Nephron (organoid): ENCODE measurements around the gene TMEM140.

Experiments used
- H3K27ac Mint-ChIP-seq, 3 experiments: 2 replicates each; pipeline ENCODE4 v1.8.0; 2020; ENCODE audit warnings: mixed read lengths in 3 of 3, mild to moderate bottlenecking in 2 of 3, moderate library complexity in 1 of 3
- H3K27me3 Mint-ChIP-seq: 2 replicates; pipeline ENCODE4 v1.8.0; 2021; ENCODE audit warnings: low read depth, mild to moderate bottlenecking, moderate library complexity, mixed read lengths
- H3K36me3 Mint-ChIP-seq: 2 replicates; pipeline ENCODE4 v1.8.0; 2020; ENCODE audit warnings: low read depth, mixed read lengths
- H3K4me1 Mint-ChIP-seq: 2 replicates; pipeline ENCODE4 v1.8.0; 2020; ENCODE audit warnings: mixed read lengths
- H3K4me3 Mint-ChIP-seq, 3 experiments: 2 replicates each; pipeline ENCODE4 v1.8.0; 2020; ENCODE audit warnings: mild to moderate bottlenecking in 3 of 3, mixed read lengths in 3 of 3, moderate library complexity in 2 of 3
- H3K9me3 Mint-ChIP-seq: 2 replicates; pipeline ENCODE4 v1.8.0; 2020; ENCODE audit warnings: mixed read lengths
- CTCF ChIP-seq, 3 experiments: fragments of 200-600 bp; sonication (generic); IDR thresholded peaks; one replicate each; pipeline ENCODE4 v1.5.0; 2021; ENCODE audit warnings: antibody characterized with exemption in 3 of 3; ENCODE audit not compliant: unreplicated experiment in 3 of 3

TMEM140 gene

DNA sequence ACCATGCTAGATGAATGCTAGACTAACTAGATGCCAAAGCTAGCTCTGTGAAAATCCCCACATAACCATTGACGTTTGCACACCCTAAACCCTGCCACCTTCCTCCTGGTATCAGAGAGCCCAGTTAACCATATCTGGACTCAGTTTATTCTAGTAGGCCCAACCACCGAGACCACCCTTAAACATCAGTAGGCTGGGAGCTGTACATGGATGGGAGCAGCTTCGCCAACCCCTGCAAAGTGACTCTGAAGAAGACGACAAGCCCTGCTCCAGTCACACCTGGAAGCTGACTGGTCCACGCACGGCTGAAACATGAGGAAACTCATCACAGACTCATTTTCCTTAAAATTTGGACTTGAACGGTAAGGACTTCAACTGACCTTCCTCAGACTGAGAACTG lies 27.1 kb downstream of the TMEM140 start:
- no peak for TF ChIP-seq CTCF (IDR thresholded peaks at IDR 0.05; ENCODE audit: unreplicated experiment in 3 of 3)
- H3K27ac Mint-ChIP-seq: no peak overlapping the region
- no peak overlapping the region for H3K4me3 Mint-ChIP-seq
- peaks cover 32% of the 10 kb centered on the region for H3K36me3 Mint-ChIP-seq
- H3K27me3 Mint-ChIP-seq: no peaks in the 10 kb centered on the region
- H3K9me3 Mint-ChIP-seq: peaks cover 14% of the 10 kb centered on the region
- H3K4me1 Mint-ChIP-seq: peaks cover 5% of the 10 kb centered on the region

- Mint-ChIP-seq H3K27ac (no peak overlapping the region), H3K4me1 (peaks cover 5% of the 10 kb centered on the region), H3K4me3 (no peak overlapping the region), H3K36me3 (peaks cover 42% of the 10 kb centered on the region), H3K9me3 (peaks cover 22% of the 10 kb centered on the region), H3K27me3 (no peaks in the 10 kb centered on the region)
- TF ChIP-seq CTCF (IDR thresholded peaks at IDR 0.05; ENCODE audit: unreplicated experiment in 3 of 3): no peak
Measured at GRCh38 chr7:135175931-135176330, 28.1 kb downstream of the TMEM140 start.

DNA sequence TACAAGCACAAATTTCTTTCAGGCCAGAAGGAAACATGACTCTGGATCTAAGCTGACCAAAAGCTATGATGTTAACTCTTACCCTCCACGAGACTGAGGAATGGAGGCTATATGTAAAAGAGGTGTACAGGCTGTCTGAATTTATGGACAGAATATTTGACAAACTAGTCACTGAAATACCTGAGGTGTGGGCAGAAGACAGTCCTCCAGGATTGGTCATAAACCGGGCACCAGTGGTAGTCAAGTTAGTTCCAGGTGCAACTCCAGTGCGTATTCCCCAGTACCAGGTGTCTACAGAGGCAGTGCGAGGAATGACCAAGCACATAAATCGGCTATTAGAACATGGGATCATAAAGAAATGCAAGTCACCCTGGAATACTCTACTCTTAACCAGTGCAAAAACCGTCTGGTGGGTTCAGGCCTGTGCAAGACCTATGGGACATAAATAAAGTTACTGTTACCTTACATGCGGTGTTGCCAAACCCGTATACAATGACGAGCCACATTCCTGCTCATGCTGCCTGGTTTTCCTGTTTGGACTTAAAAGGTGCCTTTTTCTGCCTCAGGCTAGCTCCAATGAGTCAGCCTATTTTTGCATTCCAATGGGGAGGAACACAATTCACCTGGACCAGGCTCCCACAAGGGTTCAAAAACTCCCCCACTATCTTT lies 29.3 kb downstream of the TMEM140 start:
- TF ChIP-seq CTCF (IDR thresholded peaks at IDR 0.05; ENCODE audit: unreplicated experiment in 3 of 3): no peak
- H3K36me3 Mint-ChIP-seq: peaks cover 54% of the 10 kb centered on the region

GRCh38 chr7:135178364-135178763 lies 30.5 kb downstream of the TMEM140 start:
- Mint-ChIP-seq H3K4me1 (no peaks in the 10 kb centered on the region), H3K4me3 (no peak overlapping the region), H3K27ac (no peak overlapping the region), H3K36me3 (peaks cover 66% of the 10 kb centered on the region), H3K27me3 (no peaks in the 10 kb centered on the region), H3K9me3 (peaks cover 43% of the 10 kb centered on the region)
- TF ChIP-seq CTCF (IDR thresholded peaks at IDR 0.05; ENCODE audit: unreplicated experiment in 3 of 3): no peak

More for the DNA sequence above, 29.3 kb downstream of the TMEM140 start:
- no peak overlapping the region for H3K27ac Mint-ChIP-seq
- peaks cover 33% of the 10 kb centered on the region for H3K9me3 Mint-ChIP-seq
- no peaks in the 10 kb centered on the region for H3K27me3 Mint-ChIP-seq
- no peak overlapping the region for H3K4me3 Mint-ChIP-seq
- no peaks in the 10 kb centered on the region for H3K4me1 Mint-ChIP-seq

DNA sequence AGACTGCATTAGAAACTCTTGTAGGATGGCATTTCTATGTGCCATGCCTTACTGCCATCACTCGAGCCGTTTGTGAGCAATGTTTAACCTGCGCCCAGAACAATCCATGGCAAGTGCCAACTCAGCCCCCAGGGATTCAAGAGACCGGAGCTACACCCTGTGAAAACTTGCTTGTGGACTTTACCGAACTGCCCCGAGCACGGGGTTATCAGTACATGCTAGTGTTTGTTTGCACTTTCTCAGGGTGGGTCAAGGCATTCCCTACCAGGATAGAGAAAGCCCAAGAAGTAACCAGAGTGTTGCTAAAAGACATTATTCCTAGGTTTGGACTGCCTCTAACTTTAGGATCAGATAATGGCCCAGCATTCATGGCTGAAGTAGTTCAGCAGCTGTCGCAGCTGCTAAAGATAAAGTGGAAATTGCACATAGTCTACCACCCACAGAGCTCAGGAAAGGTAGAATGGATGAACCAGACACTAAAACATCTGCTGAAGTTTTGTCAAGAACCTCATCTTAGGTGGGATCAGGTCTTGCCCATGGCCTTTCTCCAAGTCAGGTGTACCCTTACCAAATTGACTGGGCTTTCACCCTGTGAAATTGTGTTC lies 31.6 kb downstream of the TMEM140 start:
- no peak overlapping the region for H3K4me3 Mint-ChIP-seq
- no peak overlapping the region for H3K27ac Mint-ChIP-seq
- H3K4me1 Mint-ChIP-seq: no peaks in the 10 kb centered on the region
- peaks cover 48% of the 10 kb centered on the region for H3K9me3 Mint-ChIP-seq
- peaks cover 77% of the 10 kb centered on the region for H3K36me3 Mint-ChIP-seq
- TF ChIP-seq CTCF (IDR thresholded peaks at IDR 0.05; ENCODE audit: unreplicated experiment in 3 of 3): no peak
- no peaks in the 10 kb centered on the region for H3K27me3 Mint-ChIP-seq

DNA sequence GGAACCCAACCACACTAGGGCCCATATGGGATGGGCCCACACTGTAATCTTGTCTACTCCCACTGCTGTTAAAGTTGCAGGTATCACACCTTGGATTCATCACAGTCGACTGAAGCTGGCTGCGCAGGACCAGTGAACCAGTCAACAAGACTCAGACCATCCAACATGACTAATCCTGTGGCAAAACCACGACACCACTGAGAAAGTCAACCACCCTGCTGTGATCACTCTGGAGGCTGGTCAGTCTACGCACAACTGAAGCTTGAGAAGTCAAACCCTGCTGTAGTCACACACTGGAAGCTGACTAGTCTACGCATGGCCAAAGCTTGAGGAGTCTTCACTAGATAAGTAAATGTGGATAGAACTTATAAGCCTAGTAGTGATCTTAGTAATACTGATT lies 32.2 kb downstream of the TMEM140 start:
- no peaks in the 10 kb centered on the region for H3K27me3 Mint-ChIP-seq
- H3K4me1 Mint-ChIP-seq: no peaks in the 10 kb centered on the region
- H3K27ac Mint-ChIP-seq: no peak overlapping the region
- peaks cover 83% of the 10 kb centered on the region for H3K36me3 Mint-ChIP-seq
- H3K9me3 Mint-ChIP-seq: peaks cover 48% of the 10 kb centered on the region
- no peak overlapping the region for H3K4me3 Mint-ChIP-seq
- TF ChIP-seq CTCF (IDR thresholded peaks at IDR 0.05; ENCODE audit: unreplicated experiment in 3 of 3): no peak
